Pancreas (tissue), 10 donors: ENCODE measurements around the gene BEGAIN. TPM values are rescaled to one million over a fixed set of nuclear protein-coding genes. Genes with fewer than 3 reads are reported as not detected.

ENCODE experiments used
- ATAC-seq, 4 donors: fragments of 200-7000 bp; cut with Tn5 transposase; one replicate each; pipeline versions ENCODE4 v1.8.0 to v1.9.1; 2020; ENCODE audit warnings: mild to moderate bottlenecking in 4 of 4, moderate library complexity in 4 of 4
- DNase-seq, 6 donors: peaks; one replicate each; pipeline ENCODE4 v3.0.0-alpha.2; 2020
- FAIRE-seq: peaks from 2 replicates; lab custom pipeline; 2012; peaks lifted over from hg19 to GRCh38; lab: Jason Lieb, UNC
- H3K27ac ChIP-seq, 4 donors: fragments of 200-600 bp; sonication (generic); 1 replicate in 3 of 4; 2 replicates in 1 of 4; pipeline versions ENCODE4 v1.5.0 to v1.8.0; 2020
- H3K27me3 ChIP-seq, 4 donors: fragments of 200-600 bp; one replicate each; pipeline ENCODE4 v1.8.0; 2021
- H3K36me3 ChIP-seq, 3 donors: fragments of 200-600 bp; sonication (generic) in 1 of 3; one replicate each; pipeline versions ENCODE4 v1.5.0 to v1.8.0; 2020 to 2021
- H3K4me1 ChIP-seq, 3 donors: fragments of 200-600 bp; one replicate each; pipeline ENCODE4 v1.8.0; 2021
- H3K4me3 ChIP-seq, 4 donors: fragments of 200-600 bp; sonication (generic) in 2 of 4; one replicate each; pipeline versions ENCODE4 v1.5.0 to v1.8.0; 2020 to 2021
- H3K9me3 ChIP-seq, 4 donors: fragments of 200-600 bp; one replicate each; pipeline ENCODE4 v1.8.0; 2021
- WGBS, 2 donors: extraction: QIAGEN DNeasy Blood & Tissue Kit; methylation state at CpG; one replicate each; pipeline ENCODE4 v1.1.7; 2013; 5-methylcytosine and 5-hydroxymethylcytosine counted together
- intact Hi-C, 3 donors: fragments of 100-400 bp; cut with DNase I; formaldehyde crosslinking; loops; one replicate each; pipeline versions ENCODE4 v1.11.1 to v1.14.2; 2022
- polyA plus RNA-seq, 2 donors: library from polyadenylated mRNA; stranded (reverse); fragments of 200-250 nt; gene quantifications; one replicate each; pipeline ENCODE4 v1.2.3, GENCODE V29; 2013
- total RNA-seq, 6 donors: library from RNA; stranded (reverse); fragmentation: NEBNext Ultra II Directional in 4 of 6; extraction: Animal tissue kit (Norgen Biotek cat#: 25700) in 4 of 6; gene quantifications; one replicate each; pipeline versions ENCODE4 v1.2.1 to v1.2.4, GENCODE V29; 2021 to 2023
- TF ChIP-seq, protein P1 (sequence below), 4 donors: fragments of 200-600 bp; sonication (generic) in 3 of 4; IDR thresholded peaks; one replicate each; pipeline versions ENCODE4 v1.5.0 to v1.8.0; 2021; ENCODE audit warnings: antibody characterized with exemption in 4 of 4
- donor health status: healthy with polysubstance abuse.
- donor health status: DM: no; HTN: no; CAD: no; lungs with moderate emphysema.
- donor health status: DM: no; HTN: no; CAD: no.
- donor health status: control.
- donor health status: control.
- donor health status: Bipolar disorder and iron deficiency.
- donor health status: DM: yes; HTN: yes; CAD: no.
- donor health status: DM: no; HTN: no; CAD: no.
- donor health status: DM: no; HTN: no; CAD: no.
- donor health status: DM: yes; HTN: yes; CAD: no.

Gene BEGAIN
- total RNA-seq (10 to 100 TPM in 4 of 6 donors, 1 to 10 TPM in 2; 9.1 to 18.2 (median 13.2) TPM), polyA plus RNA-seq (10 to 100 TPM; 20.5 to 32.2 TPM)

DNA sequence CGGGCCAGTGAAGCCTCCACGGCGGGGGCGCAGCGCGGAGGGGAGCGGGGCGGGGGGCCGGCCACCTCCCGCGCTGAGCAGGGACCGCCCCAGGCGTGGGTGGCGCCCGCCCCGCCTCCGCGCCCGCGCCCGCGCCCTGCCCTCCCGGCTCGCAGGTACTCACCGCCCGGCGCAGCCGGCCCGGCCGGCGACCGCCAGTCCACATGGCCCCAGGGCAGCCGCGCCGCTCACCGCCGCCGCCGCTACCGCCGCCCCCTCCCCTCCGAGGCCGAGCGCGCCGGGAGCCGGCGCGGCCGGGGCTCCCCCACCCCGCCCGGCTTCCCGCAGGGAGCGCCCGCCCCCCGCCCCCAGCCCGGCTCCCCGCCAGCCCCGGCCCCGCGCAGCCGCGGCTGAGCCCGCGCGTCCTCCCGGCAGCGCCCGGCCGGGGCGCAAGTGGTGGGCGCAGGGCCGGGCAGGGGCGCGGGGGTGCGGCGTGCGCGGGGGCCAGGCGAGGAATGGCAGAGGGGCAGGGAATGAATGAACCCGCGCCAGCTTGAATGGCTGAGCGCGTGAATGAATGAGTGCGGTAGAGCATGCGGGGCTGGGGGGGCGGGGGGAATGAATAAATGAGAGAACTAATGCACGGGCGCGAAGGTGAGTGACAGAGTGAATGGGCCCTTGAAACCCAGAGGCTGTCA lies at the start of gene BEGAIN:
Gene BEGAIN (minus strand): TSS at position 332 of the 677 bp plus-strand sequence. CDS start 127 bp downstream, at position 205.
- no peaks in the 10 kb centered on the region for H3K36me3 ChIP-seq
- ATAC-seq (peak; percentile 75 to 92 (median 86)), DNase-seq (peak in 2 of 6 donors; percentile 63 to 82), FAIRE-seq (no peak)
- no peaks in the 10 kb centered on the region for H3K9me3 ChIP-seq
- TF ChIP-seq, protein P1, sequence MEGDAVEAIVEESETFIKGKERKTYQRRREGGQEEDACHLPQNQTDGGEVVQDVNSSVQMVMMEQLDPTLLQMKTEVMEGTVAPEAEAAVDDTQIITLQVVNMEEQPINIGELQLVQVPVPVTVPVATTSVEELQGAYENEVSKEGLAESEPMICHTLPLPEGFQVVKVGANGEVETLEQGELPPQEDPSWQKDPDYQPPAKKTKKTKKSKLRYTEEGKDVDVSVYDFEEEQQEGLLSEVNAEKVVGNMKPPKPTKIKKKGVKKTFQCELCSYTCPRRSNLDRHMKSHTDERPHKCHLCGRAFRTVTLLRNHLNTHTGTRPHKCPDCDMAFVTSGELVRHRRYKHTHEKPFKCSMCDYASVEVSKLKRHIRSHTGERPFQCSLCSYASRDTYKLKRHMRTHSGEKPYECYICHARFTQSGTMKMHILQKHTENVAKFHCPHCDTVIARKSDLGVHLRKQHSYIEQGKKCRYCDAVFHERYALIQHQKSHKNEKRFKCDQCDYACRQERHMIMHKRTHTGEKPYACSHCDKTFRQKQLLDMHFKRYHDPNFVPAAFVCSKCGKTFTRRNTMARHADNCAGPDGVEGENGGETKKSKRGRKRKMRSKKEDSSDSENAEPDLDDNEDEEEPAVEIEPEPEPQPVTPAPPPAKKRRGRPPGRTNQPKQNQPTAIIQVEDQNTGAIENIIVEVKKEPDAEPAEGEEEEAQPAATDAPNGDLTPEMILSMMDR (IDR thresholded peaks at IDR 0.05): no peak
- WGBS, 2 donors: 1 to 4% methylated on average over 13 to 90 of the region's 90 CpGs
- peak within 1 kb of the TSS; percentile 29 to 70 (median 46) for H3K4me3 ChIP-seq
- intact Hi-C loops: no loop called here
- peaks cover 0 to 4% (median 0%) of the 10 kb centered on the region in 3 donors for H3K4me1 ChIP-seq
- H3K27ac ChIP-seq: no peak within 1 kb of the TSS
- no peaks in the 10 kb centered on the region for H3K27me3 ChIP-seq

GRCh38 chr14:100636559-100636958 lies 49.3 kb upstream of the BEGAIN start:
- no peaks in the 10 kb centered on the region for H3K4me1 ChIP-seq
- FAIRE-seq (no peak), DNase-seq (no peak), ATAC-seq (no peak)
- TF ChIP-seq, protein P1 (IDR thresholded peaks at IDR 0.05): no peak
- intact Hi-C loops: no loop called here
- H3K27ac ChIP-seq: no peak overlapping the region
- 92 to 95% methylated on average over 14 of the region's 14 CpGs for WGBS, 2 donors
- H3K9me3 ChIP-seq: no peaks in the 10 kb centered on the region
- no peaks in the 10 kb centered on the region for H3K27me3 ChIP-seq
- H3K36me3 ChIP-seq: no peaks in the 10 kb centered on the region
- no peak overlapping the region for H3K4me3 ChIP-seq

- intact Hi-C loops: no loop called here
- Histone ChIP-seq H3K27ac (no peak overlapping the region), H3K4me1 (no peaks in the 10 kb centered on the region), H3K36me3 (no peaks in the 10 kb centered on the region), H3K4me3 (no peak overlapping the region), H3K27me3 (no peaks in the 10 kb centered on the region), H3K9me3 (no peaks in the 10 kb centered on the region)
- TF ChIP-seq, protein P1 (IDR thresholded peaks at IDR 0.05): no peak
- ATAC-seq (no peak), FAIRE-seq (no peak), DNase-seq (no peak)
- WGBS, 2 donors: 59 to 68% methylated on average over 11 of the region's 11 CpGs
These were observed 46.8 kb upstream of the BEGAIN start for GRCh38 chr14:100634026-100634425.

DNA sequence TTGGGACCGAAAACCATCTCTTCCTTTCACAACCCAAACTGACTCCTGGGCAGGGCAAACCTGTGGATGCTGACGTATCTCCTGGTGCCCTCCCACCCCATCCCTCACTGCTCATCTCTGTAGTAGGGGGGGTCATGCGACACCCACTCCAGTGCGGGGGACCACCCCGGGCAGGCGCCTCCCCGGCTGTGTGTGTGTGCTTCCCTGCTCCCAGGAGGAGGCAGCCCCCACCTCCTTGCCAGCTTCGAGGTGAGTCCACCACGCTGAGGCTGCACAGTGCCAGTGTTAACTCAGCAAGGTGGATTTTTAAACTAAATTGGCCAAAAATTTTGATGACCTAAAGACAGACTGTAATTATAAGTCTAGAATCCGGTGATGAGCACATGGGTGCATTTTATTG lies 46.2 kb upstream of the BEGAIN start:
- no peaks in the 10 kb centered on the region for H3K4me1 ChIP-seq
- WGBS, 2 donors: 75 to 80% methylated on average over 10 of the region's 10 CpGs
- ATAC-seq: no peak
- no peaks in the 10 kb centered on the region for H3K27me3 ChIP-seq
- intact Hi-C loops: no loop called here
- FAIRE-seq: no peak
- H3K4me3 ChIP-seq: no peak overlapping the region
- TF ChIP-seq, protein P1 (IDR thresholded peaks at IDR 0.05): no peak
- H3K27ac ChIP-seq: no peak overlapping the region
- no peak for DNase-seq
- H3K36me3 ChIP-seq: no peaks in the 10 kb centered on the region
- no peaks in the 10 kb centered on the region for H3K9me3 ChIP-seq

DNA sequence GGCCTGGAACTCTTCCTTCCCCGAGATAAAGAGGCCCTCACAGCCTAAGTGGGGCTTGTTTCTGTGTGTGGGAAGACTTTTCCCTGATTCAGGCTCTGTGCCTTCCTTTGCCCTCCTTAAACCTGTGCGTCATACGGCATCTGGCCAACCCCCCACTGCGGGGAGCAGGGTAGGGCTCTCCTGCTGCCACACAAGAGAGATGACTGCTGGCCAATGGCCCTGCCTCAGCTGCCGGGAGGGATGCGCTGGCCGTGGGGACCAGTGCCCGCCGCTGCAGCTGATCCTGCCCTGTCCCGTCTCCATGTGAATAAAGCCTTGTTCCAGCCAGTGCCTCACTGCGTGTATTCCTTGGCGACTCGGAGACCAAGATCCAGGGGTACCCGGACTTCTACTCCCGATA lies 42.5 kb upstream of the BEGAIN start:
- no peak for DNase-seq
- no peak for ATAC-seq
- H3K9me3 ChIP-seq: no peaks in the 10 kb centered on the region
- intact Hi-C loops: no loop called here
- H3K4me1 ChIP-seq: no peaks in the 10 kb centered on the region
- H3K4me3 ChIP-seq: no peak overlapping the region
- H3K36me3 ChIP-seq: no peaks in the 10 kb centered on the region
- TF ChIP-seq, protein P1 (IDR thresholded peaks at IDR 0.05): no peak
- H3K27me3 ChIP-seq: no peaks in the 10 kb centered on the region
- WGBS, 2 donors: 86% methylated on average over 14 to 15 of the region's 15 CpGs
- FAIRE-seq: no peak
- no peak overlapping the region for H3K27ac ChIP-seq
